Measurements from ENCODE around the gene MLXIP.

DNA sequence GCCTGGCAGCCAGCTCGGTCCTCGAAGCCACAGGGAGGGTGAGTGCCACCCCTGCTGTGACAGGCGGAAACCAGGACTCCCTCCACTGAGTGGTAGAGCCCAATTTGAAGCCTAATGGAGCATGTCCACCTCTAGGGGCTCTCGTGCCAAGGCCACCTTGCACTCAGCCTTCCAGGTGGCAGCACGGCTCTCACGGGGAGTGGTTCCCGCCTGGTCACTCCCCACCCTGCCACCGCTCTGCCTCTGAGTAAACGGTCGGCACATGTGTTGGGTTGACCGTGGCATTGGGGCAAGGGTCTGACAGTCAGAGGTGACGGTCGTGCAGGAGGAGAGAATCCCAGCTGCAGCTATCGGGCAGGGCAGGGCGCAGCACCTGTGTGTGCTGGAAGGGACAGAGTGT is 60.7 kb downstream of the MLXIP start:
- no peak for TF ChIP-seq TCF7L2 (IDR thresholded peaks at IDR 0.05; ENCODE audit: low read depth, low read length)
- TF ChIP-seq, protein P1, sequence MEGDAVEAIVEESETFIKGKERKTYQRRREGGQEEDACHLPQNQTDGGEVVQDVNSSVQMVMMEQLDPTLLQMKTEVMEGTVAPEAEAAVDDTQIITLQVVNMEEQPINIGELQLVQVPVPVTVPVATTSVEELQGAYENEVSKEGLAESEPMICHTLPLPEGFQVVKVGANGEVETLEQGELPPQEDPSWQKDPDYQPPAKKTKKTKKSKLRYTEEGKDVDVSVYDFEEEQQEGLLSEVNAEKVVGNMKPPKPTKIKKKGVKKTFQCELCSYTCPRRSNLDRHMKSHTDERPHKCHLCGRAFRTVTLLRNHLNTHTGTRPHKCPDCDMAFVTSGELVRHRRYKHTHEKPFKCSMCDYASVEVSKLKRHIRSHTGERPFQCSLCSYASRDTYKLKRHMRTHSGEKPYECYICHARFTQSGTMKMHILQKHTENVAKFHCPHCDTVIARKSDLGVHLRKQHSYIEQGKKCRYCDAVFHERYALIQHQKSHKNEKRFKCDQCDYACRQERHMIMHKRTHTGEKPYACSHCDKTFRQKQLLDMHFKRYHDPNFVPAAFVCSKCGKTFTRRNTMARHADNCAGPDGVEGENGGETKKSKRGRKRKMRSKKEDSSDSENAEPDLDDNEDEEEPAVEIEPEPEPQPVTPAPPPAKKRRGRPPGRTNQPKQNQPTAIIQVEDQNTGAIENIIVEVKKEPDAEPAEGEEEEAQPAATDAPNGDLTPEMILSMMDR (IDR thresholded peaks at IDR 0.05), result no peak
- TF ChIP-seq POLR2AphosphoS5 (IDR thresholded peaks at IDR 0.05; ENCODE audit: low read depth, low read length), result no peak
- no peak for TF ChIP-seq SIN3A (IDR thresholded peaks at IDR 0.05; ENCODE audit: borderline replicate concordance, insufficient read depth, low read depth, low read length)

Measured in Panc1 (cell line).